HG03045 (cell line): ENCODE results near the gene ST3GAL3.

Experiments
- ATAC-seq: cut with Tn5 transposase; IDR thresholded peaks from one replicate; pipeline ENCODE4 v1.9.1; 2021; ENCODE audit warnings: mild to moderate bottlenecking, moderate library complexity; ENCODE audit not compliant: unreplicated experiment

Gene ST3GAL3

GRCh38 chr1:43908226-43908625 is 200.9 kb downstream of the ST3GAL3 start:
- ATAC-seq = no peak

- ATAC-seq = no peak
These were observed 201.5 kb downstream of the ST3GAL3 start for GRCh38 chr1:43908858-43909257.

- no peak for ATAC-seq
These were observed 203.0 kb downstream of the ST3GAL3 start for GRCh38 chr1:43910343-43910742.

- no peak for ATAC-seq
These were observed 205.3 kb downstream of the ST3GAL3 start for GRCh38 chr1:43912607-43913006.

GRCh38 chr1:43913051-43913501 is 205.7 kb downstream of the ST3GAL3 start:
- ATAC-seq = no peak

- no peak for ATAC-seq
These were observed 206.5 kb downstream of the ST3GAL3 start for GRCh38 chr1:43913666-43914360.

GRCh38 chr1:43914576-43915525 is 207.5 kb downstream of the ST3GAL3 start:
- no peak for ATAC-seq

GRCh38 chr1:43919906-43920305 is 212.6 kb downstream of the ST3GAL3 start:
- ATAC-seq = no peak

- ATAC-seq = no peak
These were observed 213.7 kb downstream of the ST3GAL3 start for GRCh38 chr1:43921022-43921421.

GRCh38 chr1:43924516-43924915 is 217.2 kb downstream of the ST3GAL3 start:
- no peak for ATAC-seq

- no peak for ATAC-seq
These were observed 218.5 kb downstream of the ST3GAL3 start for GRCh38 chr1:43925846-43926245.

GRCh38 chr1:43930168-43930948 is 223.0 kb downstream of the ST3GAL3 start:
- no peak for ATAC-seq

- ATAC-seq = no peak
These were observed 223.6 kb downstream of the ST3GAL3 start for GRCh38 chr1:43930949-43931275.

- ATAC-seq = no peak
These were observed 224.7 kb downstream of the ST3GAL3 start for GRCh38 chr1:43931711-43932660.

- no peak for ATAC-seq
These were observed 225.6 kb downstream of the ST3GAL3 start for GRCh38 chr1:43932786-43933385.

GRCh38 chr1:43933386-43934100 is 226.2 kb downstream of the ST3GAL3 start, which contains the start of gene ARTN:
Gene ARTN (plus strand): TSS chr1:43933801. CDS start chr1:43935657, 1,856 bp downstream.
- no peak for ATAC-seq

- ATAC-seq = no peak
These were observed 227.0 kb downstream of the ST3GAL3 start for GRCh38 chr1:43934101-43934985.

GRCh38 chr1:43934986-43935324 is 227.6 kb downstream of the ST3GAL3 start:
- no peak for ATAC-seq
